ENCODE data around the gene FAM240B. TPM values are rescaled to one million over a fixed set of nuclear protein-coding genes. Genes with fewer than 3 reads are reported as not detected.

Gene FAM240B
- total and polyA plus RNA-seq, 2 of the 13 experiments (the other 11 are each of a cell fraction or from before 2014, with no cell fraction given), result not detected

DNA sequence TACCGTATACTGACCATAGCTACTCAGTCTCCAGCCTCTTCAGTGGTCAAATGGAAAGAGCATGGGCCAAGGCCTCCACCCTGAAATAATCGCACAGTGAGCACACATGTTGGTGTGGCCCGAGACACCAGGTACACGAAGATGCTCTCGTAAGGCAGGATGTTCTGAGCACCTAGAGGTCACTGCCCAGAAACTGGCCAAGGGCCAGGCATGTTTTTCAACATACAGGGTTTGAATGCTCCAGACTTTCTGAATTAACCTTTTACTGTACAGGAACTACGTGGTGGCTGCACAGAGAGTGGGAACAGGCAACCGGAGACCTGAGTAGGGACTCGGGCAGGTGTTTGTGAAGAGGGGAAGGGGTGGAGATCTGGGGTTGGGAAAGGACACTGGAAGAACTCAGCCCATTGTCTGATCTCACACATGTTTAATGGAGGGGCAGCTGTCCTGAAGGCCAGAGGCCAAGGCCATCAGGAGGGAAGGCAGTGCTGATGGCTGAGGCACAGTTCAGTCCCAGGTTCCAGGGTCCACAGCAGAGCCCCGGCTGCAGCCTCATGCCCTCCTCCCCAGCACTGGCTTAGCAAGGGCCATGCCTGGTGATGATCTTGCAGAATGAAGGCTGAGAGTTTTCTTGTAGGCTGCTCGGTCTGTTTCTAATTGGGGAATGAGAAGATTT lies 51.0 kb downstream of the FAM240B start (continued):
- TF ChIP-seq ZNF550 (CRISPR knock-in tag; IDR thresholded peaks at IDR 0.05; ENCODE audit: borderline replicate concordance) (no peak), ZMYM4 (CRISPR knock-in tag; IDR thresholded peaks at IDR 0.05) (0 out of 2 replicates have a peak, but pooled peaks have one; percentile 30), ATAD3A (CRISPR knock-in tag; IDR thresholded peaks at IDR 0.05) (no peak), SOX5 (CRISPR knock-in tag; IDR thresholded peaks at IDR 0.05; ENCODE audit: borderline replicate concordance) (no peak), NFIC (IDR thresholded peaks at IDR 0.05; ENCODE audit: low read length) (no peak), ZNF614 (CRISPR knock-in tag; IDR thresholded peaks at IDR 0.05; ENCODE audit: borderline replicate concordance) (no peak), NR2F1 (CRISPR knock-in tag; IDR thresholded peaks at IDR 0.05) (peak; percentile 41 to 59; a peak in 2 of 4 replicates), BCL3 (CRISPR knock-in tag; IDR thresholded peaks at IDR 0.05) (no peak), ZMYM3 (CRISPR knock-in tag; IDR thresholded peaks at IDR 0.05) (0 out of 2 replicates have a peak, but pooled peaks have one; percentile 23), ZNF687 (CRISPR knock-in tag; IDR thresholded peaks at IDR 0.05) (peak; percentile 26; the same call in 1 of the 2 replicates), NR2F6 (IDR thresholded peaks at IDR 0.05) (peak; percentile 72), NR2F6 (CRISPR knock-in tag; IDR thresholded peaks at IDR 0.05) (peak; percentile 51; the same call in 1 of the 2 replicates), KDM4B (CRISPR knock-in tag; IDR thresholded peaks at IDR 0.05) (no peak)
- TF ChIP-seq, protein P1, sequence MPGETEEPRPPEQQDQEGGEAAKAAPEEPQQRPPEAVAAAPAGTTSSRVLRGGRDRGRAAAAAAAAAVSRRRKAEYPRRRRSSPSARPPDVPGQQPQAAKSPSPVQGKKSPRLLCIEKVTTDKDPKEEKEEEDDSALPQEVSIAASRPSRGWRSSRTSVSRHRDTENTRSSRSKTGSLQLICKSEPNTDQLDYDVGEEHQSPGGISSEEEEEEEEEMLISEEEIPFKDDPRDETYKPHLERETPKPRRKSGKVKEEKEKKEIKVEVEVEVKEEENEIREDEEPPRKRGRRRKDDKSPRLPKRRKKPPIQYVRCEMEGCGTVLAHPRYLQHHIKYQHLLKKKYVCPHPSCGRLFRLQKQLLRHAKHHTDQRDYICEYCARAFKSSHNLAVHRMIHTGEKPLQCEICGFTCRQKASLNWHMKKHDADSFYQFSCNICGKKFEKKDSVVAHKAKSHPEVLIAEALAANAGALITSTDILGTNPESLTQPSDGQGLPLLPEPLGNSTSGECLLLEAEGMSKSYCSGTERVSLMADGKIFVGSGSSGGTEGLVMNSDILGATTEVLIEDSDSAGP (CRISPR knock-in tag; IDR thresholded peaks at IDR 0.05; ENCODE audit: borderline replicate concordance), result no peak
- TF ChIP-seq, protein P2, sequence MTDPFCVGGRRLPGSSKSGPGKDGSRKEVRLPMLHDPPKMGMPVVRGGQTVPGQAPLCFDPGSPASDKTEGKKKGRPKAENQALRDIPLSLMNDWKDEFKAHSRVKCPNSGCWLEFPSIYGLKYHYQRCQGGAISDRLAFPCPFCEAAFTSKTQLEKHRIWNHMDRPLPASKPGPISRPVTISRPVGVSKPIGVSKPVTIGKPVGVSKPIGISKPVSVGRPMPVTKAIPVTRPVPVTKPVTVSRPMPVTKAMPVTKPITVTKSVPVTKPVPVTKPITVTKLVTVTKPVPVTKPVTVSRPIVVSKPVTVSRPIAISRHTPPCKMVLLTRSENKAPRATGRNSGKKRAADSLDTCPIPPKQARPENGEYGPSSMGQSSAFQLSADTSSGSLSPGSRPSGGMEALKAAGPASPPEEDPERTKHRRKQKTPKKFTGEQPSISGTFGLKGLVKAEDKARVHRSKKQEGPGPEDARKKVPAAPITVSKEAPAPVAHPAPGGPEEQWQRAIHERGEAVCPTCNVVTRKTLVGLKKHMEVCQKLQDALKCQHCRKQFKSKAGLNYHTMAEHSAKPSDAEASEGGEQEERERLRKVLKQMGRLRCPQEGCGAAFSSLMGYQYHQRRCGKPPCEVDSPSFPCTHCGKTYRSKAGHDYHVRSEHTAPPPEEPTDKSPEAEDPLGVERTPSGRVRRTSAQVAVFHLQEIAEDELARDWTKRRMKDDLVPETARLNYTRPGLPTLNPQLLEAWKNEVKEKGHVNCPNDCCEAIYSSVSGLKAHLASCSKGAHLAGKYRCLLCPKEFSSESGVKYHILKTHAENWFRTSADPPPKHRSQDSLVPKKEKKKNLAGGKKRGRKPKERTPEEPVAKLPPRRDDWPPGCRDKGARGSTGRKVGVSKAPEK (CRISPR knock-in tag; IDR thresholded peaks at IDR 0.05; ENCODE audit: borderline replicate concordance), result no peak
